Right atrium auricular region (tissue), 2 donors: ENCODE measurements around the gene LRRC4B. TPM values are rescaled to one million over a fixed set of nuclear protein-coding genes. Genes with fewer than 3 reads are reported as not detected.

ENCODE experiments used
- DNase-seq: peaks from one replicate; pipeline ENCODE4 v3.0.0-alpha.2; 2019; ENCODE audit warnings: low spot score
- H3K27ac ChIP-seq, 2 donors: fragments of 200-600 bp; sonication (generic); 1 replicate in 1 of 2; 2 replicates in 1 of 2; pipeline ENCODE4 v1.5.1; 2016 to 2019
- H3K27me3 ChIP-seq, 2 donors: fragments of 200-600 bp; sonication (generic); one replicate each; pipeline versions ENCODE4 v1.5.1 to v1.6.0; 2017 to 2019
- H3K36me3 ChIP-seq: fragments of 200-600 bp; sonication (generic); one replicate; pipeline ENCODE4 v1.5.1; 2016
- H3K4me1 ChIP-seq, 2 donors: fragments of 200-600 bp; sonication (generic); one replicate each; pipeline versions ENCODE4 v1.5.1 to v1.6.0; 2017 to 2019
- H3K4me3 ChIP-seq, 2 donors: fragments of 200-600 bp; sonication (generic); 1 replicate in 1 of 2; 2 replicates in 1 of 2; pipeline ENCODE4 v1.5.1; 2017 to 2019; ENCODE audit warnings: mild to moderate bottlenecking in 1 of 2, moderate library complexity in 1 of 2
- H3K9me3 ChIP-seq, 2 donors: fragments of 200-600 bp; sonication (generic); one replicate each; pipeline ENCODE4 v1.5.1; 2019
- CTCF ChIP-seq, 2 donors: fragments of 200-600 bp; sonication (generic); IDR thresholded peaks; one replicate each; pipeline ENCODE4 v1.5.1; 2019; ENCODE audit warnings: antibody characterized with exemption in 2 of 2
- total RNA-seq, 2 donors: library from RNA; depleted of rRNA; stranded (reverse); fragments of >200 nt; gene quantifications; one replicate each; pipeline ENCODE4 v1.1.0, GENCODE V29; 2016

LRRC4B gene
- total RNA-seq, 2 donors from 2014 or later = 1.6 to 2.0 TPM

GRCh38 chr19:50546527-50547221 is 21.6 kb downstream of the LRRC4B start:
- DNase-seq = no peak
- Histone ChIP-seq H3K27ac (no peak overlapping the region), H3K27me3 (no peaks in the 10 kb centered on the region), H3K4me1 (peaks cover 0 to 9% of the 10 kb centered on the region in 2 donors), H3K36me3 (no peaks in the 10 kb centered on the region), H3K9me3 (no peaks in the 10 kb centered on the region), H3K4me3 (no peak overlapping the region)
- TF ChIP-seq CTCF (IDR thresholded peaks at IDR 0.05) = no peak

- H3K4me1 ChIP-seq = peaks cover 0 to 8% of the 10 kb centered on the region in 2 donors
Measured at GRCh38 chr19:50542943-50543342, 25.3 kb downstream of the LRRC4B start.

GRCh38 chr19:50537769-50538230 is 30.4 kb downstream of the LRRC4B start:
- peaks cover 0 to 11% of the 10 kb centered on the region in 2 donors for H3K9me3 ChIP-seq
- no peaks in the 10 kb centered on the region for H3K27me3 ChIP-seq
- H3K4me1 ChIP-seq = peaks cover 0 to 4% of the 10 kb centered on the region in 2 donors
- H3K27ac ChIP-seq = no peak overlapping the region
- peak; percentile 64 for DNase-seq
- TF ChIP-seq CTCF (IDR thresholded peaks at IDR 0.05) = peak; percentile 58 to 84
- H3K36me3 ChIP-seq = no peaks in the 10 kb centered on the region
- no peak overlapping the region for H3K4me3 ChIP-seq

More at GRCh38 chr19:50542943-50543342, 25.3 kb downstream of the LRRC4B start:
- Histone ChIP-seq H3K4me3 (no peak overlapping the region), H3K9me3 (no peaks in the 10 kb centered on the region), H3K36me3 (no peaks in the 10 kb centered on the region), H3K27ac (no peak overlapping the region), H3K27me3 (no peaks in the 10 kb centered on the region)
- no peak for TF ChIP-seq CTCF (IDR thresholded peaks at IDR 0.05)
- no peak for DNase-seq

- H3K27ac ChIP-seq = no peak overlapping the region
- H3K36me3 ChIP-seq = no peaks in the 10 kb centered on the region
- H3K4me3 ChIP-seq = no peak overlapping the region
- H3K9me3 ChIP-seq = peaks cover 0 to 16% of the 10 kb centered on the region in 2 donors
- no peak for TF ChIP-seq CTCF (IDR thresholded peaks at IDR 0.05)
- peaks cover 0 to 4% of the 10 kb centered on the region in 2 donors for H3K4me1 ChIP-seq
- H3K27me3 ChIP-seq = no peaks in the 10 kb centered on the region
- no peak for DNase-seq
Measured at GRCh38 chr19:50537306-50537685, 30.9 kb downstream of the LRRC4B start.

GRCh38 chr19:50536662-50537305 is 31.5 kb downstream of the LRRC4B start:
- no peak for DNase-seq
- no peak for TF ChIP-seq CTCF (IDR thresholded peaks at IDR 0.05)
- no peak overlapping the region for H3K27ac ChIP-seq
- no peaks in the 10 kb centered on the region for H3K27me3 ChIP-seq
- peaks cover 0 to 17% of the 10 kb centered on the region in 2 donors for H3K9me3 ChIP-seq
- H3K4me1 ChIP-seq = peaks cover 0 to 4% of the 10 kb centered on the region in 2 donors
- H3K36me3 ChIP-seq = no peaks in the 10 kb centered on the region
- no peak overlapping the region for H3K4me3 ChIP-seq
